Neutrophil (primary cell): ENCODE measurements around the gene HNRNPA3.
A peak's percentile ranks its signal among the peaks of the same experiment; 100 is the strongest.

Experiments used
- H3K27ac ChIP-seq: fragments of 200-600 bp; sonication (generic); 2 replicates; pipeline ENCODE4 v1.5.1; 2016; ENCODE audit warnings: mild to moderate bottlenecking, moderate library complexity
- H3K27me3 ChIP-seq: fragments of 200-600 bp; sonication (generic); 2 replicates; pipeline ENCODE4 v1.6.0; 2016; ENCODE audit warnings: mild to moderate bottlenecking
- H3K36me3 ChIP-seq: fragments of 200-600 bp; sonication (generic); 2 replicates; pipeline ENCODE4 v1.5.1; 2017
- H3K4me1 ChIP-seq, 2 experiments: fragments of 200-600 bp in 1 of 2; sonication (generic) in 1 of 2; 1 replicate in 1 of 2; 2 replicates in 1 of 2; pipeline versions ENCODE4 v1.5.1 to v1.6.1; 2013 to 2016; ENCODE audit warnings: low read depth in 1 of 2, low read length in 1 of 2, mild to moderate bottlenecking in 1 of 2, moderate library complexity in 1 of 2; ENCODE audit not compliant: control insufficient read depth in 1 of 2, insufficient read depth in 1 of 2
- H3K4me3 ChIP-seq, 2 experiments: fragments of 200-600 bp in 1 of 2; sonication (generic) in 1 of 2; 1 replicate in 1 of 2; 2 replicates in 1 of 2; pipeline ENCODE4 v1.5.1; 2013 to 2016; ENCODE audit warnings: low read depth in 1 of 2, low read length in 1 of 2, mild to moderate bottlenecking in 1 of 2, moderate library complexity in 1 of 2
- H3K9me3 ChIP-seq: fragments of 200-600 bp; sonication (generic); 2 replicates; pipeline ENCODE4 v1.5.1; 2016
- CTCF ChIP-seq: fragments of 200-600 bp; sonication (generic); IDR thresholded peaks from 2 replicates; pipeline ENCODE4 v1.5.1; 2016; ENCODE audit warnings: antibody characterized with exemption

Gene HNRNPA3

DNA sequence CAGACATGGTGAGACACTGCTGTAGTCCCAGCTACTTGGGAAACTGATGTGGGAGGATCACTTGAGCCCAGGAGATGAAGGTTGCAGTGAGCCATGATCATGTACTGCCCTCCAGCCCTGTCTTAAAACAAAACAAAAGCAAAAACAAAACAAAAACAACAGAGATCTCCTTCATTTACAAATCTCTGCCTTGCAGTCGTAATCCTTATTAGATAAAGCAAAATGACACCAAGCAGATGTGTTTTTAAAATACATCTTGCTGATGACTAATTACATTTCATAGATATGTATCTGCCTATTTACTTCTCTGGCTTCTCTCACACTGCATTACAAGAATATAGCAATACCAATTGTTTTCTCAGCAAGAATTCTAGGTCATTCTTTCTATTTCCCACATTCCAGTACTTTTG is 29.1 kb downstream of the HNRNPA3 start:
- peaks cover 53 to 56% of the 10 kb centered on the region in 2 experiments for H3K4me1 ChIP-seq
- peak overlapping the region; percentile 94 for H3K27ac ChIP-seq
- no peaks in the 10 kb centered on the region for H3K27me3 ChIP-seq
- H3K9me3 ChIP-seq = no peaks in the 10 kb centered on the region
- no peak overlapping the region for H3K4me3 ChIP-seq
- TF ChIP-seq CTCF = no peak
- H3K36me3 ChIP-seq = no peaks in the 10 kb centered on the region

- Histone ChIP-seq H3K4me1 (peaks cover 53 to 56% of the 10 kb centered on the region in 2 experiments), H3K9me3 (no peaks in the 10 kb centered on the region), H3K27me3 (no peaks in the 10 kb centered on the region), H3K4me3 (no peak overlapping the region), H3K36me3 (no peaks in the 10 kb centered on the region), H3K27ac (peak overlapping the region; percentile 94)
- TF ChIP-seq CTCF = no peak
Observed at GRCh38 chr2:177242121-177242987, 29.8 kb downstream of the HNRNPA3 start.

DNA sequence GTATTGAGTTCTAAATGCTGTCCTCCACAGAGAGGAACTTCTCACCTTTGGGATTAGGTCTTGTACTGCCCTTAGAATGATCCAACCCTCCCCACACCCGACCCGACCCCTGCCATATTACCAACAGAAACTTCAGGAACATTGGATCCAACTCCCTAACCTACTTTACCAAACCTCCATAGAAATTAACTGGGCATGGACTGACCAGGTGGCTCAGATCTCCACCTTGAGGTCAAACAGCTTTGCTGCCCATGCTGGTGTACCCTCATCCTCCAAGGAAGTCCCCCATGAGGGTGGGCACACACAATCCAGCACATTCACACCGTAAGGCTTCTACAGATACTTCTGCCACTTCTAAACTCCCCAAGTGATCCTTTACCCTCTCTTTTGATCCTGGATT is 30.5 kb downstream of the HNRNPA3 start:
- H3K9me3 ChIP-seq = no peaks in the 10 kb centered on the region
- H3K36me3 ChIP-seq = no peaks in the 10 kb centered on the region
- H3K4me3 ChIP-seq = no peak overlapping the region
- H3K27me3 ChIP-seq = no peaks in the 10 kb centered on the region
- TF ChIP-seq CTCF = no peak
- H3K4me1 ChIP-seq = peaks cover 53 to 56% of the 10 kb centered on the region in 2 experiments
- H3K27ac ChIP-seq = peak overlapping the region; percentile 94

- Histone ChIP-seq H3K9me3 (no peaks in the 10 kb centered on the region), H3K4me1 (peaks cover 49 to 53% of the 10 kb centered on the region in 2 experiments), H3K27me3 (no peaks in the 10 kb centered on the region), H3K27ac (peak overlapping the region; percentile 94), H3K4me3 (no peak overlapping the region), H3K36me3 (no peaks in the 10 kb centered on the region)
- no peak for TF ChIP-seq CTCF
Observed at GRCh38 chr2:177243476-177243875, 30.9 kb downstream of the HNRNPA3 start.

- no peak for TF ChIP-seq CTCF
- H3K9me3 ChIP-seq = no peaks in the 10 kb centered on the region
- H3K36me3 ChIP-seq = no peaks in the 10 kb centered on the region
- H3K27ac ChIP-seq = peak overlapping the region; percentile 24
- H3K4me1 ChIP-seq = peaks cover 41 to 45% of the 10 kb centered on the region in 2 experiments
- H3K27me3 ChIP-seq = no peaks in the 10 kb centered on the region
- H3K4me3 ChIP-seq = no peak overlapping the region
Observed at GRCh38 chr2:177244244-177244771, 31.7 kb downstream of the HNRNPA3 start.
